GM19023 (cell line): Measurements from ENCODE around the gene SKAP1.

Source experiments
- ATAC-seq: cut with Tn5 transposase; IDR thresholded peaks from one replicate; pipeline ENCODE4 v1.9.1; 2021; ENCODE audit warnings: mild to moderate bottlenecking, moderate library complexity; ENCODE audit not compliant: unreplicated experiment

The SKAP1 gene

DNA sequence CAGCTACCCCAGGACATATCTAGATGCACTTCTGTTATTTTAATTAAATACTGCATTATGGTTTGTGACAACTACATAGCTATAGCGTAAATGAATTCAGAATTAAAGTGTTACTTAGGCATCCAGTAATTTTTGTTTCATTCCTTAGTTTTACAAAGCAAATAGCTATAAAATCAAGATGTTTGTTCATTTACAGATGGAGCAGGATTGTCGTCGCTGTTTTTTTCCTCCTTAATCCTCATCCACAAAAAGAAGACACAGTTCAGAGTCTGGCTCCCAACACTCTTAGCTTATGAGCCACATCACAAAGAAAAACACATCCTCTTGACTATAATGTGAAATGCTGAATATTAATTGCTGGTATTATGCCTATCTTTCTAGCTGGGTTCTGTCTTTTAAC lies 278.8 kb downstream of the SKAP1 start:
- ATAC-seq: no peak

DNA sequence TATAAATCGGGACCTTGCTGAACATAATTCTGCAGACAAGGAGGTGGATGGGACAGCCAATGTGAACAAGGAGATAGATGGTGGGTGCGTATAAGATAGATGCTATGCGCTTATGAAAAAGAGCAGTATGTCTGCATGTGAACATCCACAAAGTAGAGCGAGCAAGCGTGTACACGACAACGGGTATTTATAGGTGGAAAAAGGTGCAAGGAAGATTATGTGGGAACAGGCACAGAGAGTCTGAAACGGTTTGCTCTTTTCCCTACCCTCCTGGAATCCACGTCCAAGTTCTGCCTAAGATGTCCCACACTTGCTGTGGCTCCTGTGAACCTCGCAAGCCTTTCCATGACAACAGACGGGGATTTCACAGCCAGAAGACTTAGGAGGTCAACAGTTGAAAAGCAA lies 279.4 kb downstream of the SKAP1 start:
- ATAC-seq: no peak

DNA sequence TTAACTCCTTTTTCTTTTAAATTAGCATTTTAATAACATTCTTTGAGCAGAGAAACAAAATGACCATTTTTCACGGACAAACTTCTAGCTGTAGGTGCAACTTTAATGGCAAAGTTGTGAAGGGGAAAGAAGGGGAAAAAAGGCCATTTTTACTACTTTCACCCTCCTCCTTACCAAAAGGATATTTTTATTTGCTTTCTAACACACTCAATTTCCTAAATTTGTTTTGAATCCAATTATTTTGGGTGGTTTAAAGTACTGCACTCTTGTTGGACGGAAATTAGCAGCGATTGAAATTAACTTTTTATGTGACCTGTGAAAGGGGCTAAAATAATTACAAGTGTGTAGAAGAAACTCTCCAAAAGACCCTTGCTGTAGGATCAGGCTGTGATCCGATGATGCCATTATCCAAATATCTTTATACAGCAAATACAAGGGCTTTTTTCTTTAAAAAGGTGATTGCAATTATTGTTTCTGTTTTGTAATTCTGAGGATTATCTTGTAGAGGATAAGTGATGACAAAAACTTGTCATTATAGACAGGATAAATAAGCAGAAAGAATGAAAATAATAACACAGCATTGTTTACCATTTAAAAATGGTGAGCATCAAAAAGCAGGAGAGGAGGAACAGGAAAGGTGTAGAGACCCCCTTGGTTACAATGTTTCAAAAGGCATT lies 280.1 kb downstream of the SKAP1 start:
- ATAC-seq: no peak

DNA sequence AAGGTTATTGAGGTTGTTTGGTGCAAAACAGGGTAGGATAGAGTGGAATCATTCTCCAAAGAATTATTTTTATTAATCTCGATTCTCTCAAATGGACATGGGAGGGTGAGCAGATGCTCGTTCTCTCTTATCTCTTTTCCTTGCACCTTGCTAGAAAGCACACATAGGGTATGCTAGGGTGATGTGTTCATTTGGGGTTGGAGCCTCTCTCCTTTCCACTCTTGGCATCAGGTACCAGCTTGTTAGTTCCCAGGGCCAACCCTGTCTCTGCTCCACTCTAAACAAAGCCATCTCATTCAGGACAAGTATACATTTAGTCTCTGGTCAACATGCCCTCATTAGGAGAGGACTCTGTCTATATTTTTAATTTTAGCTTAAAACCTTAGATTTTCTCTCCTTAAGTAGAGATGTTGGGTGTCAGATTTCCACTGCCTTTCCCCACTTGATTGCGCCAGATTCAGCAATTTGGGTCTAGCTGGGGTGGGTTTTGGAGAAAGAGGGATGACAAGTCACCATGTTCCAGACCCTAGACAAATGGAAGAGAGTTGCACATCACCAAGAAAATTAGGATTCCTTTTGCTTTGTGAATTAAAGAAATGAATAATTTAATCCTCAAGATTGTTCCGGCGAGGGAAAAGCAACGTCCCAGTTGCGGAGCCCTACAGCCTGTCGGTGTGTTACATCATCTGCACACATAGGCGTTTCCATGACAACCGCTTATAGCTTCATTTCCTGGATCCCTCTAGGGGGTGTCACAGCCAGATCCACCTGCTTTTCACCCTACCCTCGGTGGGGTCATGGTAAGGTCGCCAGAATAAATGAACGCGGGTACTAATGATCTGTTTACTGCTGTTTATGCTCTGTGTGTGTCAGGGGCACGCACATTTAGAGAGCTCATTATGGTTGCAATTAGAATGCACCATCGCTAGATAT lies 280.9 kb downstream of the SKAP1 start:
- no peak for ATAC-seq

DNA sequence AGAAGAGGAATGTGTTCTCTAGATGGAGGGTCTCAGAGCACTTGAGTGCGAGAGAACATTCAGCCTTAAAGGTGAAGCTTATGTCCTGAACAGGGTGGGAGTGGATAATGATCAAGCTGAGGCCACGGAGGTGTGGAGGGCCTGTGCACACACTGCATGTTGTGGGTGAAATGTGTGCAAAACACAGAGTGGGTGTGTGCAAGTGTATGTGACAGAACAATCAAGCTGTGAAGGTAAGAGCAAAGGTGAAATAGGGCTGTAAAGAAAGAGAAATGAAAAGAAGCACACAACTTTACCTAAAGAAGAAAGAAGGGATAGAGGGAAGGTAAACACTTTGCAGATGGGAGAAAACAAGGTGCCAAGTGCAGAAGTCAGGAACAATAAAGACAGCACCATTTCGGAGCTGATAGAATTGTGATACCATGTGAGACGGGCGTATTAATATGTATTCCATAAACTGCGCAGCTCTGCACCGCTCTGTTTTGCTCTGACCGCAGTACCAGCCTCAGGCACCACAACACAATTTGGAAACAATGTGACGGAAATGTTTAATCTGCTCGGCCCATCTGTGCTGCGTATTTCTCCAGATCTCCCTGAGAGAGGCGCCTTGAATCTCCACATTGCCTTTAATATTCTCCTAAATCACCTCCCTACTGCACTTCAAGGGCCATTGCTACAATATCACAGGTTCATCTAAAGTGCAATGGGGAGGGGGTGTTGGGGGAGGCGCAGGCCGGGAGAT lies 281.8 kb downstream of the SKAP1 start:
- no peak for ATAC-seq

DNA sequence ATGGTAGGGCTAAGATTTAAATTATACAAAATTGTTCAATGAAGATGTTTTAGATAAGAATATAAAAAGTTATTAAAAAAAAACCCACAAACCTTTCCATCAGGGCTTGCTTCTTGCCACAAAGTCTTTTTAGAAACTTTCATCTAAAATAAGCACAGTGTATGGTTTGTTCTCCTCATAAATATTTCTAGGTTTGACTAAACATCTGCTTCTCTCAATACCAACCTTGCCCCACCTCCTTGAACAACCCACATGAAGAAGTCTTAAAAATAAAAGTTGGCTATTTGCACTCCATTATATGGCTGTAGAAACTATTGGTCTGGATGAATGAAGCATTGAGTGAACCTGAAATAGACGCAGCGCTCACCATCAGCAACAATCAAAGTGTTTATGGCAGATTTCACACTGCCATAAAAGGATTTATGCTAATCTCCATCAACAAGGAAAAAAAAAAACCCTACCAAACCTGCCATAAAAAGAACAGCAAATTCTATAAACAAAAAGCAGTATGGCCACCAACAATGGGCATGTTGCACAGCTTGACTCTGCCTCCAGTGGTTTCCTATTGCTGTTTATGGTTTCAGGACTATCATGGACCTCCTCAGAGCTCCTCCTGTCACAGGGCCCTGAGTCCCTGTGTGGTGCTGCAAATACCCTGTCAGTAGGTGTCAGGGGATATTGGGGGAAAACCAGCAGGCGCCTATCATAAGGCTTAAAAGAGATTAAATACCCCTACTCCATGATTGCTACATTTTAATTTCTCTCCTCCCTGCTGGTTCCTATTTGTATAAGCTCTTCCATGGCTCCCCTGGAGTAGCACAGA lies 284.8 kb downstream of the SKAP1 start:
- ATAC-seq: no peak

DNA sequence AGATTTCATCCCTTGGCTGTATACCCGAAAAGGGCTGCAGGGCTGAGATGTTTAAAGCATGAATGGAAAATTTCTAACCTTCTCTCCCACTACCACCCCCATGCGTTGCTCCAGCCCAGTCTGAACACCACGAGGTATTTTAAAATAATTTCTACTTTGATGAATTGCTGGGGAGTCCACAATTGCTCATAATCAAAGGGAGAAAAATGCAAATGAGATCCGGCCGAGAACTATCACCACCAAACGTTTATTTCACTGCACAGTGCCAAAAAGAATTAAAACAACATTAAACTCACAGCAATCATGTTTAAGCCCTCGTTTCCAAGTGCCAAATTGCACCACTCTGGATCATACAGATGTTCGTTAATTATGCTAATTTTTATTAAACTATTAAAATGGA lies 285.8 kb downstream of the SKAP1 start:
- no peak for ATAC-seq

DNA sequence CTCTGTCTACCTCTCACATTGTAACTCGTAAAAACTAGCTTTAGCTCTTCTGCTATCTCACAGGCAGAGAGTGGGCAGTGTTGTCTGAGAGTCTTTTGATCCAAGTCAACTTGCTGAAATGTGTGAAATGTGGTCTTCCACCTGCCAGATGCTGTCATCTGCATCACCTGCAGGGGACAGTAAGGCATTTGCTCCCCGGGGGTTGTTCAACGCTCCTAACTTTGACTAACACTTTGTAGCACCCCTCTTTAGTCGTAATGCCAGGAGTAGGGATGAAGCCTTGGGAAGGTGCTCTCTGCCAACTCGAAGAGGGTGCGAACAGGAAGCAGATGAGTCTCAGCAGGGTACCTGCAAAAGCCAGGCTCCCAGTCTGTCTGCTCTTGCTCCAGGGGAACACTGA lies 286.4 kb downstream of the SKAP1 start:
- no peak for ATAC-seq

DNA sequence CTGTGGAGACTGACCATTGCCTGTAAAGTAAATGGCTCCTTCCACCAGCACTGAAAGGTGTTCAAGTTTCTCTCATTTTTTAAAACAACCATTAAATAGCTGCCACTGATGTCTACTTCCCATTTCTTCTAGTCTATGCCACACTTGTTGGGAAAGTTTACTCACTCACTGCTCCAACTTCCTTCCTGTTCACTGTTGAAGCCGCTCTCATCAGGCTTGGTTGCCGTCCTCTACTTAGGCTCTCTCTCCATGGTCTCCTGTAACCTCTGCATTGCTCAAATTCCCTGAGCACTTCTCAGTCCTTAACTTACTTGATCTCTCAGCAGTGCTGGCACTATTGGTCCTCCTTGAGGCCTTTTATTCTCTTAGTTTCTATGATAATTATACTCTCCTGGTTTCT lies 290.1 kb downstream of the SKAP1 start:
- ATAC-seq: no peak

DNA sequence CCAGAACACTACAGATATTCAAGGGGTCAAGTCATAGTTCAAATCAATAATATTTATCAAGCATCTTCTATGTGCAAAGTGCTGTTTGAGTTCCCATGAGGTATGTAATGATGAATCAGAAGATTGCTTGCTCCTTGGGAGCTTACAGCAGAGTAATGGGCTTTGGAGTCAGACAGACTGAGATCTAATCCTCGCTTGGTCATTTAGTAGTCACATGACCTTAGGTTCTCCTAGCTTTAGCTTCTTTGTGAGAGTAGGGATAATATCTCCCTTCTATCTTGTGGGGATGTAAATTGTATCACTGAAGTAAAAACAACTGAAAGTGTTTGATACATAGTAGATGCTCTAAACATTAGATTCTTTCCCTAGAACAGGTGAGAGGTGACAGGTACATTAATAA lies 292.4 kb downstream of the SKAP1 start:
- ATAC-seq: no peak

DNA sequence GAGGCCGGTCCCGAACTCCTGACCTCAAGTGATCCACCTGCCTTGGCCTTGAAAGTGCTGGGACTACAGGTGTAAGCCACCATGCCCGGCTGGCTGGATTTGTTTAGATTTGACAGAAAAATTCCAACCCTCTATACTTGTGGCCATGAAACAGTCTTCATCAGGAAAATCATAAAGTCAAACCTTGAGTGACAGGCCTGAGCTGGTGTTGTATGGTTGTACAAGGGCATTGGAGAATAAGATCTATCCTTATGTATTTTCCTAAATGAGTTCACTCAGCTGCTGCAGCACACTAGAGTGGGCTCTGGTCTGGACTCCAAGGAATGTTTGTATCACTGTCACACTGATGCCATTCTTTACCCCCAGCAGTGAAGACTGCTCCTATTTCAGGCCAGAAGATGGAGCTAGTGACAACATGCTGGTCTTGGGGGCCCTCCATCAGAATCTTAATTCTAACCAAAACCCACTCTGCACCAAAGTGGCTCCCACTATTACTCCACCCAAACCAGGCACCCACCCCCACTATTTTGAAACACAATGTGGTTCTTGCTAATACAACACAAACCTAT lies 295.0 kb downstream of the SKAP1 start:
- ATAC-seq: no peak

DNA sequence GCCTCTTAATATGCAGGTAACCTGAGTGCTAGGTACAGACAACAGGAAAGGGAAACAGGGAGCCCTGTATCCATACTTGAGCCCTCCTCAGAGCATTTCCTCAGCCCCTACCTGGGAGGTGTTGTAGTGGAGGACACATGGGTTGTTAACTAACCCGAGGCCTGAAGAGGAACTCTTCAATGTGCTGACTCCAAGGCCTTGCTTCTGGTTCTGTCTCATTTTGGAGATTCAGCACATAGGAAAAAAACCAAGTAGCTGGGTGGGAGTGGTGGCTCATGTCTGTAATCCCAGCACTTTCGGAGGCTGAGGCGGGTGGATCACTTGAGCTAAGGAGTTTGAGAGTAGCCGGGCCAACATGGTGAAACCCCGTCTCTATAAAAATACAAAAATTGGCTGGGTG lies 297.6 kb downstream of the SKAP1 start:
- ATAC-seq: no peak

DNA sequence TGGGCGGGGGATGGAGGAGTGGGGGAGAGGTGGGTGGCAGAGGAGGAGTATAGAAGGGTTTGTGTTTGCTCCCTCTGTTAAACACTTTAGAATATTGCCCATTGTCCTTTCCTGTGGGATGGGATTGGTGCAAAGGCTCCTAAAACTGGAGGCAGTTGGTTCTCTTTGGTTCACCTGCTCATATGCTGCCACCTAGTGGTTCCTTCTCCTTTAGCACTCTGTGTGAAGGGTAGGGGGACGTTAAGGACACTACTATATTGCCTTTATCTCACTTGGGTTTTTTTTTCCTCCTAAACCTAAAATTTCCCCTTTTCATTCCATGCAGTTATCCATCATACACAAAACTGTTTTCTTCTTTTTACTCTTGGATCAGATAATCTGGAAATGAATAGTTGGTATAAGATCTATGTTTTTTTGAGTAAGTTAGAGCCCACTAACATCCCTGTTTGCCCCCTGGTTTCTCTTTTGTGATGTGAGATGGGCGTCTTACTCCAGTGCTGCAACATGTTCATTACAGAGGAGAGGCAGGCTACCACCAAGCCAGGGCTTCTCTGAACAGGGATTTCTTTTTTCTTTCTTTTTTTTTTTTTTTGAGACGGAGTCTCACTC lies 298.7 kb downstream of the SKAP1 start:
- ATAC-seq: no peak

DNA sequence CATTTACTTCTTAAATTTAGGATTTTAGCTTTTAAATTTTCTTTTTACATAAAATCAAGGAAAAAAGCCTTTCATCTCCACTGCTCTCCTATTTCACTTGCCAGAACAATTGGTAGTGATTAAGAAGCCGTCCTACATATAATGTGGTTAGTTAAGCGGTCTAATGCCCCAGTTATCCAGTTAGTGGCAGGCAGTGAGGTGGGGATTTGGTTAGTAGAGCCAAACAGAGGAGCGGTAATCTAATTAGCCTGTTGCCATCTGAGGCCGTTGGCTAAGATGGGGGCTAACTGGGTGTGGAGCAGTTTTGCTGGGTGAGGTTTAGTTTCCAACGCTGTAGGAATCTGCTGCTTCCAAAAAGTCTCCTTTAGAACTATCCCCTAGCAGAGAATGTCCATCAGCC lies 300.0 kb downstream of the SKAP1 start:
- no peak for ATAC-seq

DNA sequence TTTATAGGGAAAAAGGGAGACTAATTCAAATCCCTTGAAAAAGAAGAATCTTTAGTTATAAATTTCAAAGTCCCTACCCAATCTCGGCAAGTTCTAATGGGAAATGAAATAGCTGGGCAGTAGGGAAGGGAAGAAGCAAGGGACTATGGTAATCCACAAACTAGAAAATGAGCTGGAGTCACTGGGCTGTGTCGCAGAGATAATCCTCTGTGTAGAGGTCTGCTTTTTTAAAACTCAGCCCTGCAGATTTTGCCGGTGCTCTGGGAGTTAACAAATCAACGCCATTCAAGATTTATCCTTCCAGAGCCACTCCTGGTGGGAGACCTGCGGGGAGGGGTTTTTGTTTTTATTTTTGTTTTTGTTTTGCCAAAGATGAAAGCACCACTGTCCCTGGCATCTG lies 301.6 kb downstream of the SKAP1 start:
- no peak for ATAC-seq

DNA sequence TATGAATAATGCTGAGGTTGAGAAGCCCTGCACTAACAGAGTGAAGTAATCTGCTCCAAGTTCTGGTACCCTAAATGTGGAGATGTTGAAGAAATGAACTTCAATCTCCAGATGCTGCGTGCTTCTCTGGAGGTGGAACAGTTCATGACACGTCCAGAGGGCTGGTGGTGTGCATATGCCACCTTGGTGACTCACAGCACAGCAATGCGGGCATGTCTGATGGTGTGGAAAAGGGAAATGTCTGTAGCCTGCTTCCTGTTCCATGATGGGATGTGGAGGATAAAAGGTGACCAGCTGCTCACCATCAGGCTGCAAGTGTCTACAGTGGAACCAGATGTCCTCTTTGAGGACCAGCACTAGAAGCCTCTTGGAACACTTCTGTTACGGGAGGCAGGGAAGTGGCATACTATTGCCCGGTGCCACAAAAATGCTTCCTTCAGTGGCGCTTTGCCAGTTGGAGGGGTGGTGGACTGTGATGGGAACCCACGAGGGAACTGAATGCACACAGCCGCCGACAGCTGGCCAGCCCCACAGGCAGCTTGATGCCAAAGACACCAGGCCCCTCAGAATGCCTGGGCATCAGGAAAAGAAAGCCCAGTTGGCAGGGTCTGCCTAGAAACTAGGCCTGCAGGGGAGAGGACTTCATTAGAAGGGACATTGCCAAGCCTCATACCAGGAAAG lies 302.5 kb downstream of the SKAP1 start:
- ATAC-seq: no peak

DNA sequence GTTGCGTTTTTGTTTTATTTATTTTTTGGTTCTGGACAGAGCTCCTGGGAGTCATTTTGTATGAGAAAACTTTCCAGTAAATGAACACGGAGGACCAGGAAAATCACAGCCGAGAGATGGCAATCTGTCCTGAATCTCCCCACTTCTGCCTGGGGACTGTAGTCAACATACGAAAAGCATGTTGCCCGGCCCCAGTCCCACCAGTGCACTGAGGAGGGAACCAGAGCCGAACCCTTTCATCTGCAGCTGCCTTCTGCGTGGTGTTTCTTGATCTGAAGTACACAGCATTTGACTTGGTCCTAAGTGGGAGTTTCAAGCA lies 303.5 kb downstream of the SKAP1 start:
- no peak for ATAC-seq

DNA sequence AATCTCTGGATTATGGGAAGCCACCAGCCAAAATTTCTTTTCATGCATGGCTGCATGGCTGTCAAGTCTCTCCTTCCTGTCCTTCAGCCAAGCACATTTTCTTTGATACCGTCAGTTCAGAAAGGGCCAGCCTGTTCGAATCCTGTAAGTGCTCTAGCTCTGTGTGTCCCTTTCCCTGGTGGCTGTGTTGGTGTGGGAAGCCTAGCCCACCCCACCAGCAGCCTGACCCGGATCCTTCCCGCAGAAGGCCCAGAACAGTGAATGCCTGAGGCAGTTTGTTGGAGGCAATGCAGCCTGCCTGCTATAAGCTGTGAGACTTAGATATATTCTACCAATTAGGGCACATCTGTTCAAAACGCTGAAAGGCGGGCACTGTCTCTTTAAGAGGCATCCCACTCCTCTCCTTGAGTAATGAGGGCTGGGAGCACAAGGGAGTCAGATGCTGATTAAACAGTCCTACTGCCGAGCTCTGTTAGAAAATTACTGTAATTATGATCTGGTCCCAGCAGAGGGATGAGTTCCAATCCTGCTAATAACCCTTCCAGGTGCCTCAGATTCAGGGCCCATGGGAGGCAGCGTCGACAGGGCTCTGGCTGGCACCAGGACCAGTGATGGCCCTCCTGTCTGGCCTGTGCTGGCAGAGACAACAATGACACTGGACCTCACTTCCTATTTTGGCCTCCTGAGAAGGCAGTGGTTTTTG lies 304.0 kb downstream of the SKAP1 start:
- no peak for ATAC-seq

DNA sequence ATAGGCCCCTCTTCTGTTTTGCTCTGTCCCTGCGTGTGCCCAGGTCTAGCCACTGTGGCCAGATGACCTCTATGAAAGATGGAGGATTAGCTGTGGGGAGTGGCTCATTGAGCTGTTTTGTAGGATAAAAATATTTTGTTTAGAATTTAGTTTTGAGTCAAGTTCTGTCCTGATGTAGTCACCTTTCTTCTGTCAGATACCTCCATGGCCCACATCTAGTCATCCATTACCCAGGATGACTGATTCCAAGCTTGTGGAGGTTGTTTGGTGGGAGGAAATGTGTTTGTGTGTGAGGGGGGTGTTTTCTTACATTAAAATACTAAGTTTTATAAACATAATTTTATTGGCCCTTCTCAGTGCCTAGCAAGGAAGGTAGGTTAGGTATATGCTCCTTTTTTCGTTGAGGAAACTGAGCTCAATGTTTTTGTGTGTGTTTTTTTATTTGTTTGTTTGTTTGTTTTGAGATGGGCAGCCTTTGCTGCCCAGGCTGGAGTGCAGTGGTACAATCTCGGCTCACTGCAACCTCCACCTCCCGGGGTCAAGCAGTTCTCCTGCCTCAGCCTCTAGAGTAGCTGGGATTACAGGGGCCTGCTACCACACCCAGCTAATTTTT lies 306.1 kb downstream of the SKAP1 start:
- ATAC-seq: no peak
